ENCODE measurements around the gene DOC2A. TPM values are rescaled to one million over a fixed set of nuclear protein-coding genes. Genes with fewer than 3 reads are reported as not detected.

The DOC2A gene
- total and polyA plus RNA-seq, 10 of the 15 experiments (the other 5 are each of a cell fraction or from before 2014, with no cell fraction given), result 0.06 to 0.17 (median 0.12) TPM; not detected in 6

DNA sequence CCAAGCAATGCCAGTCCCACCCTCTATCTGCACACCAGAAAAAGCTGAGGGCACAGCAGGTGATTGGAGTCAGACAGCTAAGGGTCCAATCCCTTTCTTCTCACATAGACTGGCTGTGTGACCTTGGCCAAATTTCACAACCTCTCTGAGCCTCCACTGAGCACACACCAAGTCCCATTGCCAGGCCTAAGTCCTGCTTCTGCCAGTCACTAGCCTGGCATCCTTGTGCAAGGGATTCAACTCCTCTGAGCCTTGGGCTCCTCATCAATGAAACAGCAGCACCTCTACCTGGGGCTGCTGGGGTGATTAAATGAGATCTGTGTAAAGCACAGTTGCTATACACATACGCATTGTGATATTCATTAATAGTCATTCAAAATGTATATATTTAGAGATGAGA is 35.8 kb upstream of the DOC2A start:
- intact Hi-C loops (cut with micrococcal nuclease; ENCODE audit: unreplicated experiment), result no loop called here
- in situ Hi-C loops (cut with MboI), result no loop called here
- no peak for TF ChIP-seq BCLAF1 (IDR thresholded peaks at IDR 0.05)
- no peak for TF ChIP-seq RB1 (IDR thresholded peaks at IDR 0.05; ENCODE audit: borderline replicate concordance)
- CTCF ChIA-PET, result no interaction called here
- SMC1A ChIA-PET (ENCODE audit: uncharacterized antibody, unreplicated experiment), result no interaction called here
- no peak overlapping the region for H3K27ac ChIP-seq (ENCODE audit: control insufficient read depth, insufficient read depth)
- whole genome bisulfite sequencing (ENCODE audit: insufficient coverage, insufficient replicate concordance, low lambda C conversion rate, missing lambda C conversion rate), result 91% methylated on average over 1 of the region's 1 CpG
- no peak for ATAC-seq
- no peaks in the 10 kb centered on the region for H4K20me1 ChIP-seq (ENCODE audit: control insufficient read depth, insufficient read depth)
- no peak overlapping the region for H3K4me3 ChIP-seq
- no peak overlapping the region for H3K9ac ChIP-seq (ENCODE audit: control insufficient read depth, insufficient read depth, low read length)
- RAD21 ChIA-PET (ENCODE audit: unreplicated experiment), result no interaction called here
- no peak overlapping the region for H2AFZ ChIP-seq (ENCODE audit: control insufficient read depth, low read depth, low read length)
- FAIRE-seq, result no peak
- BruUV-seq (replicated peaks), result no TSS peak
- H3K36me3 ChIP-seq (ENCODE audit: control insufficient read depth in 2 of 2, insufficient read depth in 2 of 2, low read length in 1 of 2), result no peaks in the 10 kb centered on the region
- H3K9me3 ChIP-seq (replicated peaks; ENCODE audit: control insufficient read depth, insufficient read depth, low read length), result no peaks in the 10 kb centered on the region
- no peak overlapping the region for H3K4me2 ChIP-seq (ENCODE audit: control insufficient read depth, insufficient read depth)
- no peak for DNase-seq (ENCODE audit: low read depth, low spot score)
- no peaks in the 10 kb centered on the region for H3K4me1 ChIP-seq (ENCODE audit: control insufficient read depth, insufficient read depth, low read length)
- POLR2A ChIA-PET, result no interaction called here
- no peaks in the 10 kb centered on the region for H3K79me2 ChIP-seq (ENCODE audit: control insufficient read depth, insufficient read depth, low read length)
- no peaks in the 10 kb centered on the region for H3K27me3 ChIP-seq (replicated peaks in 1 of 2; ENCODE audit: control insufficient read depth in 2 of 2, insufficient read depth in 2 of 2, low read length in 1 of 2)

DNA sequence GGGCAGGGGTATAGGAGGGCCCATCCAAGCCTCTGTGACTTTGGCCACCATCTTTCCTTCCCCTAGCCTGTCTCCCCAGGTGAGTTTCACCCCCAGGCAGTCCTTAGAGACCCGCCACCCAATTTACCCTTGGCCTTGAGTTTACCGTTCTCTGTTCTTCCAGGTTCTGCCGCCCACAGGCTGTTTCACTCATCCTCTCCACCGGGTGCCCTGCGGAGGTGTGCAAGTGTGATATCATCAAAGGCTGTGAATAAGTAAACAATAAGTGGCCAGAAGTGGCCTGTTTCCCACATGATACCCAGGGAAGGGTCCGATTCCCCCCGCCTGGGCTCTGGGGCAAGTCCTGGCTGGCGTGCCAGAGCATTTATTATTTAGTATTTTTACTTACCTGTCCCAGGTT is 35.4 kb upstream of the DOC2A start:
- Histone ChIP-seq H3K27ac (ENCODE audit: control insufficient read depth, insufficient read depth) (no peak overlapping the region), H3K36me3 (ENCODE audit: control insufficient read depth in 2 of 2, insufficient read depth in 2 of 2, low read length in 1 of 2) (no peaks in the 10 kb centered on the region), H2AFZ (ENCODE audit: control insufficient read depth, low read depth, low read length) (no peak overlapping the region), H3K4me2 (ENCODE audit: control insufficient read depth, insufficient read depth) (no peak overlapping the region), H3K27me3 (replicated peaks in 1 of 2; ENCODE audit: control insufficient read depth in 2 of 2, insufficient read depth in 2 of 2, low read length in 1 of 2) (no peaks in the 10 kb centered on the region), H3K9ac (ENCODE audit: control insufficient read depth, insufficient read depth, low read length) (no peak overlapping the region), H3K4me3 (no peak overlapping the region), H3K4me1 (ENCODE audit: control insufficient read depth, insufficient read depth, low read length) (no peaks in the 10 kb centered on the region), H3K79me2 (ENCODE audit: control insufficient read depth, insufficient read depth, low read length) (no peaks in the 10 kb centered on the region), H3K9me3 (replicated peaks; ENCODE audit: control insufficient read depth, insufficient read depth, low read length) (no peaks in the 10 kb centered on the region), H4K20me1 (ENCODE audit: control insufficient read depth, insufficient read depth) (no peaks in the 10 kb centered on the region)
- intact Hi-C loops (cut with micrococcal nuclease; ENCODE audit: unreplicated experiment) (no loop called here), in situ Hi-C loops (cut with MboI) (no loop called here)
- ATAC-seq (no peak), FAIRE-seq (no peak), DNase-seq (ENCODE audit: low read depth, low spot score) (no peak)
- no TSS peak for BruUV-seq (replicated peaks)
- CTCF ChIA-PET, result no interaction called here
- WGBS (ENCODE audit: insufficient coverage, insufficient replicate concordance, low lambda C conversion rate, missing lambda C conversion rate), result 60% methylated on average over 8 of the region's 8 CpGs
- RAD21 ChIA-PET (ENCODE audit: unreplicated experiment), result no interaction called here
- SMC1A ChIA-PET (ENCODE audit: uncharacterized antibody, unreplicated experiment), result no interaction called here
- POLR2A ChIA-PET, result no interaction called here
- TF ChIP-seq CBX5 (IDR thresholded peaks at IDR 0.05; ENCODE audit: low read depth) (no peak), KLF5 (IDR thresholded peaks at IDR 0.05; ENCODE audit: partially characterized antibody) (no peak), YY1 (IDR thresholded peaks at IDR 0.05; ENCODE audit: low read depth, low read length) (no peak), TAF1 (IDR thresholded peaks at IDR 0.05; ENCODE audit: borderline replicate concordance, low read depth, low read length) (no peak), BHLHE40 (IDR thresholded peaks at IDR 0.05; ENCODE audit: borderline replicate concordance in 1 of 2, low read depth in 2 of 2, low read length in 1 of 2) (no peak), IKZF1 (conservative IDR thresholded peaks at IDR 0.05) (no peak), CHD4 (IDR thresholded peaks at IDR 0.05) (no peak), ZNF274 (IDR thresholded peaks at IDR 0.05; ENCODE audit: insufficient read depth, insufficient read length) (no peak), ZZZ3 (IDR thresholded peaks at IDR 0.05; ENCODE audit: control insufficient read depth, insufficient read length, low read depth) (no peak)
- TF ChIP-seq, protein P1, sequence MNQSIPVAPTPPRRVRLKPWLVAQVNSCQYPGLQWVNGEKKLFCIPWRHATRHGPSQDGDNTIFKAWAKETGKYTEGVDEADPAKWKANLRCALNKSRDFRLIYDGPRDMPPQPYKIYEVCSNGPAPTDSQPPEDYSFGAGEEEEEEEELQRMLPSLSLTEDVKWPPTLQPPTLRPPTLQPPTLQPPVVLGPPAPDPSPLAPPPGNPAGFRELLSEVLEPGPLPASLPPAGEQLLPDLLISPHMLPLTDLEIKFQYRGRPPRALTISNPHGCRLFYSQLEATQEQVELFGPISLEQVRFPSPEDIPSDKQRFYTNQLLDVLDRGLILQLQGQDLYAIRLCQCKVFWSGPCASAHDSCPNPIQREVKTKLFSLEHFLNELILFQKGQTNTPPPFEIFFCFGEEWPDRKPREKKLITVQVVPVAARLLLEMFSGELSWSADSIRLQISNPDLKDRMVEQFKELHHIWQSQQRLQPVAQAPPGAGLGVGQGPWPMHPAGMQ (IDR thresholded peaks at IDR 0.05; ENCODE audit: borderline replicate concordance), result no peak
- TF ChIP-seq, protein P2, sequence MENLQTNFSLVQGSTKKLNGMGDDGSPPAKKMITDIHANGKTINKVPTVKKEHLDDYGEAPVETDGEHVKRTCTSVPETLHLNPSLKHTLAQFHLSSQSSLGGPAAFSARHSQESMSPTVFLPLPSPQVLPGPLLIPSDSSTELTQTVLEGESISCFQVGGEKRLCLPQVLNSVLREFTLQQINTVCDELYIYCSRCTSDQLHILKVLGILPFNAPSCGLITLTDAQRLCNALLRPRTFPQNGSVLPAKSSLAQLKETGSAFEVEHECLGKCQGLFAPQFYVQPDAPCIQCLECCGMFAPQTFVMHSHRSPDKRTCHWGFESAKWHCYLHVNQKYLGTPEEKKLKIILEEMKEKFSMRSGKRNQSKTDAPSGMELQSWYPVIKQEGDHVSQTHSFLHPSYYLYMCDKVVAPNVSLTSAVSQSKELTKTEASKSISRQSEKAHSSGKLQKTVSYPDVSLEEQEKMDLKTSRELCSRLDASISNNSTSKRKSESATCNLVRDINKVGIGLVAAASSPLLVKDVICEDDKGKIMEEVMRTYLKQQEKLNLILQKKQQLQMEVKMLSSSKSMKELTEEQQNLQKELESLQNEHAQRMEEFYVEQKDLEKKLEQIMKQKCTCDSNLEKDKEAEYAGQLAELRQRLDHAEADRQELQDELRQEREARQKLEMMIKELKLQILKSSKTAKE (IDR thresholded peaks at IDR 0.05; ENCODE audit: low read depth, poor library complexity, severe bottlenecking), result no peak

Measured in GM12878 (cell line).